Endothelial cell of umbilical vein (primary cell): Measurements from ENCODE around the gene GBF1. TPM values are rescaled to one million over a fixed set of nuclear protein-coding genes. Genes with fewer than 3 reads are reported as not detected.

ENCODE experiments used
- BruUV-seq: library from RNA; stranded (reverse); fragments of 400-500 nt; replicated peaks from 2 replicates; lab custom pipeline; 2021; lab: Mats Ljungman, UMichigan
- CTCF ChIA-PET: fragments of 300-600, 350-600 bp; sonication (Branson Sonifier 250); formaldehyde crosslinking; loops from one replicate; lab custom pipeline; 2021; ENCODE audit warnings: antibody characterized with exemption, inconsistent platforms; lab: Charles Lee
- POLR2A ChIA-PET: fragments of 300-600, 350-600 bp; sonication (Branson Sonifier 250); formaldehyde crosslinking; loops from one replicate; lab custom pipeline; 2021; ENCODE audit warnings: antibody characterized with exemption, inconsistent platforms; lab: Charles Lee
- DNase-seq: peaks from one replicate; pipeline ENCODE4 v3.0.0-alpha.2; 2011; ENCODE audit warnings: low read depth, low spot score
- FAIRE-seq: peaks from 2 replicates; lab custom pipeline; 2011; peaks lifted over from hg19 to GRCh38; lab: Jason Lieb, UNC
- H2AFZ ChIP-seq: 2 replicates; pipeline ENCODE4 v1.6.0; 2012; ENCODE audit warnings: low read depth, low read length, control low read depth, inconsistent platforms
- H3K27ac ChIP-seq: 2 replicates; pipeline ENCODE4 v1.5.1; 2011; ENCODE audit warnings: low read depth, mild to moderate bottlenecking, control low read depth, low read length, moderate library complexity; ENCODE audit not compliant: insufficient read depth
- H3K27me3 ChIP-seq, 2 experiments: 2 replicates each; pipeline versions ENCODE4 v1.6.0 to v1.6.1; 2011; ENCODE audit warnings: low read length in 2 of 2, mixed read lengths in 1 of 2; ENCODE audit not compliant: control insufficient read depth in 2 of 2, insufficient read depth in 2 of 2
- H3K36me3 ChIP-seq, 2 experiments: 2 replicates in 1 of 2; 3 replicates in 1 of 2; pipeline ENCODE4 v1.5.1; 2011; ENCODE audit warnings: low read length in 2 of 2, mild to moderate bottlenecking in 1 of 2, moderate library complexity in 1 of 2; ENCODE audit not compliant: control insufficient read depth in 2 of 2, insufficient read depth in 2 of 2; ENCODE audit errors: extremely low read depth in 1 of 2
- H3K4me1 ChIP-seq: 3 replicates; pipeline ENCODE4 v1.5.1; 2011; ENCODE audit warnings: mild to moderate bottlenecking, low read length; ENCODE audit not compliant: control insufficient read depth, insufficient read depth; ENCODE audit errors: extremely low read depth
- H3K4me2 ChIP-seq: 2 replicates; pipeline ENCODE4 v1.6.1; 2011; ENCODE audit warnings: low read length, control low read depth, mixed read lengths; ENCODE audit not compliant: insufficient read depth
- H3K4me3 ChIP-seq, 3 experiments: fragments of 200-600 bp in 1 of 3; sonication (generic), shearing (Covaris generic) in 1 of 3; replicated peaks in 1 of 3; 2 replicates each; pipeline ENCODE4 v1.5.1; 2011 to 2016; ENCODE audit warnings: control low read depth in 3 of 3, low read length in 3 of 3, mild to moderate bottlenecking in 2 of 3, inconsistent platforms in 1 of 3, low read depth in 1 of 3, moderate library complexity in 1 of 3; ENCODE audit not compliant: insufficient read depth in 1 of 3
- H3K79me2 ChIP-seq: 2 replicates; pipeline ENCODE4 v1.6.0; 2012; ENCODE audit warnings: low read length, inconsistent platforms; ENCODE audit not compliant: control insufficient read depth, insufficient read depth
- H3K9ac ChIP-seq: replicated peaks from 2 replicates; pipeline ENCODE3; 2011; ENCODE audit warnings: low read length, control low read depth; ENCODE audit not compliant: insufficient read depth; ENCODE audit errors: extremely low read depth
- H3K9me1 ChIP-seq: replicated peaks from 3 replicates; pipeline ENCODE4 v1.6.0; 2011; ENCODE audit warnings: mild to moderate bottlenecking, low read length; ENCODE audit not compliant: control insufficient read depth, insufficient read depth; ENCODE audit errors: extremely low read depth
- H3K9me3 ChIP-seq: replicated peaks from 2 replicates; pipeline ENCODE4 v1.5.1; 2012; ENCODE audit warnings: low read length, inconsistent platforms; ENCODE audit not compliant: control insufficient read depth, insufficient read depth
- H4K20me1 ChIP-seq: replicated peaks from 2 replicates; pipeline ENCODE3; 2011; ENCODE audit warnings: mild to moderate bottlenecking, low read length; ENCODE audit not compliant: control insufficient read depth, insufficient read depth; ENCODE audit errors: extremely low read depth
- EZH2 ChIP-seq: IDR thresholded peaks from 2 replicates; pipeline ENCODE4 v1.6.1; 2012; ENCODE audit warnings: borderline replicate concordance, low read depth, mild to moderate bottlenecking, moderate library complexity, low read length, inconsistent platforms; ENCODE audit not compliant: severe bottlenecking
- FOS ChIP-seq: IDR thresholded peaks from 2 replicates; pipeline ENCODE4 v1.6.1; 2011; ENCODE audit warnings: mild to moderate bottlenecking, low read length, moderate library complexity, borderline replicate concordance; ENCODE audit not compliant: insufficient read depth
- GATA2 ChIP-seq: IDR thresholded peaks from 2 replicates; pipeline ENCODE4 v1.7.0; 2011; ENCODE audit warnings: low read depth, mild to moderate bottlenecking, moderate library complexity, mixed read lengths, low read length; ENCODE audit not compliant: insufficient read length, insufficient read depth
- JUN ChIP-seq: IDR thresholded peaks from 2 replicates; pipeline ENCODE4 v1.6.1; 2011; ENCODE audit warnings: borderline replicate concordance, low read depth; ENCODE audit not compliant: insufficient read length, insufficient read depth
- MYC ChIP-seq: IDR thresholded peaks from one replicate; pipeline ENCODE4 v1.6.1; 2011; ENCODE audit warnings: mild to moderate bottlenecking, low read depth, low read length
- POLR2A ChIP-seq: IDR thresholded peaks from 2 replicates; pipeline ENCODE4 v1.6.1; 2012; ENCODE audit warnings: low read depth, mild to moderate bottlenecking, control low read depth, low read length
- POLR2AphosphoS5 ChIP-seq: IDR thresholded peaks from 2 replicates; pipeline ENCODE4 v1.6.1; 2012; ENCODE audit warnings: low read depth, mild to moderate bottlenecking, control low read depth, low read length, moderate library complexity; ENCODE audit not compliant: insufficient read depth
- dilution Hi-C: fragments of 300-500 bp; cut with MboI; formaldehyde crosslinking; loops from one replicate; pipeline ENCODE4 v1.15.0; 2019; ENCODE audit warnings: low sequenced_read_pairs; ENCODE audit not compliant: extremely low pct_ligation_motif_present
- intact Hi-C: fragments of 100-400 bp; cut with micrococcal nuclease; formaldehyde crosslinking; loops from one replicate; pipeline ENCODE4 v1.10.0; 2022
- polyA plus RNA-seq, 4 experiments: library from polyadenylated mRNA; depleted of rRNA in 3 of 4; stranded (reverse) in 3 of 4; unstranded in 1 of 4; fragments of >200 nt; gene quantifications; 2 replicates each; pipeline versions ENCODE4 v1.2.1 to v1.2.3, GENCODE V29; 2011 to 2012; ENCODE audit warnings: missing spikeins in 1 of 4
- total RNA-seq: library from RNA; stranded (reverse); gene quantifications from 2 replicates; pipeline ENCODE4 v1.2.3, GENCODE V29; 2021
- TF ChIP-seq, protein P1 (sequence below), 2 donors: IDR thresholded peaks; 1 replicate in 1 of 2; 2 replicates in 1 of 2; pipeline ENCODE4 v1.5.1; 2011; ENCODE audit warnings: low read length in 2 of 2, mild to moderate bottlenecking in 2 of 2, moderate library complexity in 2 of 2, control low read depth in 1 of 2, inconsistent platforms in 1 of 2, low read depth in 1 of 2; ENCODE audit not compliant: insufficient read depth in 1 of 2; ENCODE audit errors: extremely low read depth in 1 of 2
- TF ChIP-seq, protein P2 (sequence below): IDR thresholded peaks from 2 replicates; pipeline ENCODE4 v1.6.1; 2011; ENCODE audit not compliant: insufficient read depth, insufficient read length

The GBF1 gene
- total and polyA plus RNA-seq, 2 donors (not counting 3 experiments of a cell fraction or from before 2014, with no cell fraction given) = 26.0 to 49.7 TPM

DNA sequence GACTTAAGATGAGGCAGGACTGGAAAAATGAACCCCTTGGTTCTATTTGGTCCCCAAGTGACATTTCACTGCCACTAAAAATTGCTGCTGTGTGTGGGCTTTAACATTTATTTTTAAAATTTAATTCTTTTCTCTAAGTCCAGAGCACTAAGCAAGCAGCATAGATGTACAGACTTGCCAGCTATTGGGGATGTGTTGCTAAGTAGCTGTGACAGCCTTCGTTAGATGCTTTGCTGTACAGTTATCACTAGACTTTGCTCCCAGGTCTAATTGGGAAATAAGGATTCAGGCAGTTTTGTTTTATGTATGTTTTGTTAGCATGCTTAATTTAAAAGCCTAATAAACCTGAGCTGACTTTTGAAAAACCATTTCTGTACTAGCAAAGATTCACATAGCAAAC lies 51.8 kb downstream of the GBF1 start:
- POLR2A ChIA-PET = no interaction called here
- H3K79me2 ChIP-seq = peaks cover 25% of the 10 kb centered on the region
- BruUV-seq = no TSS peak

More for the DNA sequence above, 51.8 kb downstream of the GBF1 start:
- no peak overlapping the region for H3K9ac ChIP-seq
- H4K20me1 ChIP-seq = no peaks in the 10 kb centered on the region
- CTCF ChIA-PET = interaction anchor here (0.7 to 2.3 kb wide), 5 partner anchors 10 to 67 kb away, joined by 3 to 8 read pairs (median 4); no protein-coding TSS in a partner anchor
- FAIRE-seq (no peak), DNase-seq (no peak)
- H3K27ac ChIP-seq = no peak overlapping the region
- H3K4me2 ChIP-seq = no peak overlapping the region
- TF ChIP-seq POLR2A (no peak), JUN (no peak), MYC (no peak), POLR2AphosphoS5 (no peak), FOS (no peak), EZH2 (no peak), GATA2 (no peak)
- TF ChIP-seq, protein P1, sequence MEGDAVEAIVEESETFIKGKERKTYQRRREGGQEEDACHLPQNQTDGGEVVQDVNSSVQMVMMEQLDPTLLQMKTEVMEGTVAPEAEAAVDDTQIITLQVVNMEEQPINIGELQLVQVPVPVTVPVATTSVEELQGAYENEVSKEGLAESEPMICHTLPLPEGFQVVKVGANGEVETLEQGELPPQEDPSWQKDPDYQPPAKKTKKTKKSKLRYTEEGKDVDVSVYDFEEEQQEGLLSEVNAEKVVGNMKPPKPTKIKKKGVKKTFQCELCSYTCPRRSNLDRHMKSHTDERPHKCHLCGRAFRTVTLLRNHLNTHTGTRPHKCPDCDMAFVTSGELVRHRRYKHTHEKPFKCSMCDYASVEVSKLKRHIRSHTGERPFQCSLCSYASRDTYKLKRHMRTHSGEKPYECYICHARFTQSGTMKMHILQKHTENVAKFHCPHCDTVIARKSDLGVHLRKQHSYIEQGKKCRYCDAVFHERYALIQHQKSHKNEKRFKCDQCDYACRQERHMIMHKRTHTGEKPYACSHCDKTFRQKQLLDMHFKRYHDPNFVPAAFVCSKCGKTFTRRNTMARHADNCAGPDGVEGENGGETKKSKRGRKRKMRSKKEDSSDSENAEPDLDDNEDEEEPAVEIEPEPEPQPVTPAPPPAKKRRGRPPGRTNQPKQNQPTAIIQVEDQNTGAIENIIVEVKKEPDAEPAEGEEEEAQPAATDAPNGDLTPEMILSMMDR (IDR thresholded peaks at IDR 0.05; ENCODE audit: extremely low read depth in 1 of 2, insufficient read depth in 1 of 2, low read depth in 1 of 2, low read length in 2 of 2) = no peak
- TF ChIP-seq, protein P2, sequence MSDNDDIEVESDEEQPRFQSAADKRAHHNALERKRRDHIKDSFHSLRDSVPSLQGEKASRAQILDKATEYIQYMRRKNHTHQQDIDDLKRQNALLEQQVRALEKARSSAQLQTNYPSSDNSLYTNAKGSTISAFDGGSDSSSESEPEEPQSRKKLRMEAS = no peak
- H2AFZ ChIP-seq = no peak overlapping the region
- dilution Hi-C loops (no loop called here), intact Hi-C loops (no loop called here)
- no peaks in the 10 kb centered on the region for H3K9me3 ChIP-seq
- H3K9me1 ChIP-seq = no peaks in the 10 kb centered on the region
- H3K36me3 ChIP-seq = no peaks in the 10 kb centered on the region
- no peaks in the 10 kb centered on the region for H3K27me3 ChIP-seq
- H3K4me3 ChIP-seq = no peak overlapping the region
- H3K4me1 ChIP-seq = peaks cover 18% of the 10 kb centered on the region
